Brain microvascular endothelial cell (primary cell): ENCODE results near the gene STK32B.

Experiments
- DNase-seq: peaks from one replicate; pipeline ENCODE4 v3.0.0-alpha.2; 2020
- H3K27ac ChIP-seq: fragments of 250-450 bp; sonication (Bioruptor Pico); 2 replicates; pipeline ENCODE4 v1.5.1; 2020; ENCODE audit warnings: mild to moderate bottlenecking, moderate library complexity
- H3K27me3 ChIP-seq: fragments of 250-450 bp; sonication (Bioruptor Pico); replicated peaks from 2 replicates; pipeline ENCODE4 v1.5.1; 2020; ENCODE audit warnings: mild to moderate bottlenecking
- H3K36me3 ChIP-seq: fragments of 250-450 bp; sonication (Bioruptor Pico); replicated peaks from 2 replicates; pipeline ENCODE4 v1.5.1; 2020; ENCODE audit warnings: mild to moderate bottlenecking
- H3K4me3 ChIP-seq: 2 replicates; pipeline ENCODE4 v1.5.1; 2011; ENCODE audit warnings: low read depth, mild to moderate bottlenecking, control low read depth, low read length, moderate library complexity
- in situ Hi-C: cut with HindIII; loops from 2 replicates; pipeline ENCODE4 v1.10.0; 2017; ENCODE audit warnings: low sequenced_read_pairs, low pct_ligation_motif_present
- TF ChIP-seq, protein P1 (sequence below): IDR thresholded peaks from 2 replicates; pipeline ENCODE4 v1.5.1; 2011; ENCODE audit warnings: low read depth, mild to moderate bottlenecking, moderate library complexity, low read length, control low read depth, inconsistent platforms; ENCODE audit errors: missing control alignments

The STK32B gene

DNA sequence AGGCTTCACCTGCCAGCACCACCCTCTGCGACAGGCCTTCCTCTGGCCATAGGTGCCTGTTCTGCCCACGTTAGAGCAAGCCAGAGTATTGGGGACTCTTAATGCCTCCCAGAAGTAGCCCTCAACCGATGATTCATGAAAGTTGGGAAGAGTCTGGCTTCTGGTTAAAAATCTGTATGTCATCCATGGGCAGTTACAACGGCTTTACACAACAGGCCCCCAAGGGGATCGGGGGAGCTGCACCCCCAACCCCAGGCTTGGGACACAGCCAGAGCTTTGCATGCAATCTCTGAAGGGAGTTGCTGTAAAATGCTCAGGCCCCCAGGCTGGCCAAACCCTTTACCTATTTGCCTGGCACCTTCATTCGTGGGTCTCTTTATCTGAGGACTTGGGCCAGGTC lies 26.6 kb upstream of the STK32B start:
- Histone ChIP-seq H3K36me3 (no peaks in the 10 kb centered on the region), H3K4me3 (no peak overlapping the region), H3K27ac (no peak overlapping the region), H3K27me3 (no peaks in the 10 kb centered on the region)
- DNase-seq, result no peak
- in situ Hi-C loops, result no loop called here
- TF ChIP-seq, protein P1, sequence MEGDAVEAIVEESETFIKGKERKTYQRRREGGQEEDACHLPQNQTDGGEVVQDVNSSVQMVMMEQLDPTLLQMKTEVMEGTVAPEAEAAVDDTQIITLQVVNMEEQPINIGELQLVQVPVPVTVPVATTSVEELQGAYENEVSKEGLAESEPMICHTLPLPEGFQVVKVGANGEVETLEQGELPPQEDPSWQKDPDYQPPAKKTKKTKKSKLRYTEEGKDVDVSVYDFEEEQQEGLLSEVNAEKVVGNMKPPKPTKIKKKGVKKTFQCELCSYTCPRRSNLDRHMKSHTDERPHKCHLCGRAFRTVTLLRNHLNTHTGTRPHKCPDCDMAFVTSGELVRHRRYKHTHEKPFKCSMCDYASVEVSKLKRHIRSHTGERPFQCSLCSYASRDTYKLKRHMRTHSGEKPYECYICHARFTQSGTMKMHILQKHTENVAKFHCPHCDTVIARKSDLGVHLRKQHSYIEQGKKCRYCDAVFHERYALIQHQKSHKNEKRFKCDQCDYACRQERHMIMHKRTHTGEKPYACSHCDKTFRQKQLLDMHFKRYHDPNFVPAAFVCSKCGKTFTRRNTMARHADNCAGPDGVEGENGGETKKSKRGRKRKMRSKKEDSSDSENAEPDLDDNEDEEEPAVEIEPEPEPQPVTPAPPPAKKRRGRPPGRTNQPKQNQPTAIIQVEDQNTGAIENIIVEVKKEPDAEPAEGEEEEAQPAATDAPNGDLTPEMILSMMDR, result no peak

DNA sequence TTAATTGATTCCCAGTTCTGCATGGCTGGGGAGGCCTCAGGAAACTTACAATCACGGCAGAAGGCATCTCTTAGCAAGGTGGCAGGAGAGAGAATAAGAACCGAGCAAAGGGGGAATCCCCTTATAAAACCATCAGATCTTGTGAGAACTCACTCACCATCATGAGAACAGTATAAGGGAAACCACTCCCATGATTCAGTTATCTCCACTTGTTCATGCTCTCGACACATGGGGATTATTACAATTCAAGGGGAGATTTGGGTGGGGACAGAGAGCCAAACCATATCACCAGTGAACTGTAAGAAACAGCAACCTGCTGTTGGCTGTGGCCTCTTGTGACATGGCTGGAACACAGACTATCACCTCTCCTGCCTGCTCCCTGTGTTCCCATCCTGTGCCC lies 24.9 kb upstream of the STK32B start:
- H3K27ac ChIP-seq, result no peak overlapping the region
- H3K36me3 ChIP-seq, result no peaks in the 10 kb centered on the region
- in situ Hi-C loops, result no loop called here
- no peak for DNase-seq
- TF ChIP-seq, protein P1, result no peak
- H3K27me3 ChIP-seq, result no peaks in the 10 kb centered on the region
- H3K4me3 ChIP-seq, result no peak overlapping the region

DNA sequence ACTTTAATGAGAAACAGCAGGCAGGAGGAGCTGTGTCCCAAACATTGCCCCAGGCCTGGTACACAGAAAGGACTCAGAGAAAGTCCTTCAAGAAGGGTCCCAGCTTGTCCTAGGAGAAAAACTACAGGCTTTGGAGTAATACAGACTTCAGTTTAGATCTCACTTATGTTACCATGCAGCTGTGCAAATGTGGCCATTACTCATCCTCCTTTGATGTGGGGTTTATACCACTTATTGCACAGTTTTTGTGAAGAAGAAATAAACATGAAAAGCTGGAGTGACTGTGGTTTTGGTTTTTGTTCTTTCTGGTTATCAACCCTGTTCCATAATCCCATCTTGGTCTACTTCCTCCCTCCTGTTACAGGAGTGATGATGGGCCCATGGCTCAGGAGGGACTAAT lies 23.9 kb upstream of the STK32B start:
- TF ChIP-seq, protein P1, result no peak
- Histone ChIP-seq H3K27me3 (no peaks in the 10 kb centered on the region), H3K27ac (no peak overlapping the region), H3K36me3 (no peaks in the 10 kb centered on the region), H3K4me3 (no peak overlapping the region)
- in situ Hi-C loops, result no loop called here
- DNase-seq, result no peak

DNA sequence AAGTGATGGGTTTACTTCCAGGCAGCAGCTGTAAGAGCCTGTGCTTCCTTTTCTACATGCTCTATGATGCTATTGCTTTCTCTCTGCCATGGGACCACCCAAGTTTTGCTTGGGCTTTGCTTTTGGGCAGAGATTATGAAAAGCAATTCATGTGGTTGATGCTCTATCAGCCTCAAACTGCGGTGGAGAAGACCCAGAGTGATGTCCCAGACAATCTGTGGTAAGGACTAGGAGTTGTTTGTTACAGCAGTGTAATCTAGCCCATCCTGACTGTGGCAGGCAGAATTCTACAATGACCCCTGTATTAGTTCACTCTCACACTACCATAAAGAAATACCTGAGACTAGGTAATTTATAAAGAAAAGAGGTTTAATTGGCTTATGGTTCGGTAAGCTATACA lies 22.8 kb upstream of the STK32B start:
- in situ Hi-C loops, result no loop called here
- H3K27me3 ChIP-seq, result no peaks in the 10 kb centered on the region

DNA sequence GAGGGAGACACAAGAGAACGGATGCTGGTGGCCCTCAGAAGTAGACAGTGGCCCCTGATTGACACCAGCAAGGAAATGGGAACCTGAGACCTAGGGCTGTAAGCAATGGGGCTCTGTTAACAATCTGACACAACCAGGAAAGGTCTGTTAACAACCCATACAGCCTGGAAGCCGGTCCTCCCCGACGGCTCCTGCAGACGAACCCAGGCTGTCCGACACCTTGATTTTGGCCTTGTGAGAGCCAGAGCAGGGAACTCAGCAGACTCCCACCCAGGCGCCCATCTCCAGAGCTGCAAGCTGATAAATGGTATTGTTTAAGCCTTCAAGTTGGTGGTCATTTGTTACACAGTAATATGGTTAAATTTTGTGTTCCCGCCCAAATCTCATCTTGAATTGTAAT lies 21.8 kb upstream of the STK32B start:
- Histone ChIP-seq H3K27ac (no peak overlapping the region), H3K36me3 (no peaks in the 10 kb centered on the region), H3K27me3 (no peaks in the 10 kb centered on the region), H3K4me3 (no peak overlapping the region)
- TF ChIP-seq, protein P1, result no peak
- in situ Hi-C loops, result no loop called here
- DNase-seq, result no peak

More for the DNA sequence above, 22.8 kb upstream of the STK32B start:
- H3K36me3 ChIP-seq, result no peaks in the 10 kb centered on the region
- TF ChIP-seq, protein P1, result no peak
- no peak overlapping the region for H3K27ac ChIP-seq
- DNase-seq, result no peak
- no peak overlapping the region for H3K4me3 ChIP-seq

DNA sequence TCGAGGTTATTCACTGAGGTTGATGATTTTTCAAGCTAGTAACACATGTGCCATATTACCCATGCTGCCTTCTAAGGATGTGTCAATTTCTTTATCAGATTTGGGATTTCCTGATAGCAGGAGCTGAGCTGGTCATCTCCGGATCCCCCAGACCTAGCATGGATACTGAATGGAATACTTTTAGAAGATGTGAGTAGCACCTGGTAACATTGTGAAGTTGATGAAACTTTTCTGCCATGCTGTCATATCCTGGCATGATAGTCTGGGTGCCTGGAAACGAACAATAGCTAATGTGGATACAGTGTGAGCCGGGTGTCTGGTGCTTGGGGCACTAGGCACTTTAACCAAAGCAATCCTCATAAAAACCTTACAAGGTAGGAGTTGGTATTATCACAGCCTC lies 21.1 kb upstream of the STK32B start:
- Histone ChIP-seq H3K4me3 (no peak overlapping the region), H3K27ac (no peak overlapping the region), H3K36me3 (no peaks in the 10 kb centered on the region), H3K27me3 (no peaks in the 10 kb centered on the region)
- TF ChIP-seq, protein P1, result no peak
- in situ Hi-C loops, result no loop called here
- no peak for DNase-seq
